ENCODE measurements around the gene STX1A.

Gene STX1A

DNA sequence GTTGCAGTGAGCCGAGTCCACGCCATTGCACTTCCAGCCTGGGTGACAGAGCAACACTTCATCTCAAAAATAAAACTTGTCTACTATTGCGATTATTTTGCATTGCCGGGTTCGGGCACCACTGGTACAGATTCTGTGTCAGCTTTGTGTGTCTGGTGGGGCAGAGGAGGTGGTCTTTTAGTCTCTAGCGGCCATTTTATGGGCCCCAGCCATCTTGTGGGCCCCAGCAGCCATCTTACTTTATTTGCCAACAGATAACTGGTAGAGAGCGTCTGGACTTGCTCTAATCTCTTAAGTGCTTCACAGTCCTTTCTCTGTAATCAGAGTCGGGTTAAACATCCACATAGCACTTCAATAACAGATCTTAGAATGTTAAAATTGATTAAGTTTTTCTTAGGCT lies 31.2 kb downstream of the STX1A start:
- TF ChIP-seq, protein P1, sequence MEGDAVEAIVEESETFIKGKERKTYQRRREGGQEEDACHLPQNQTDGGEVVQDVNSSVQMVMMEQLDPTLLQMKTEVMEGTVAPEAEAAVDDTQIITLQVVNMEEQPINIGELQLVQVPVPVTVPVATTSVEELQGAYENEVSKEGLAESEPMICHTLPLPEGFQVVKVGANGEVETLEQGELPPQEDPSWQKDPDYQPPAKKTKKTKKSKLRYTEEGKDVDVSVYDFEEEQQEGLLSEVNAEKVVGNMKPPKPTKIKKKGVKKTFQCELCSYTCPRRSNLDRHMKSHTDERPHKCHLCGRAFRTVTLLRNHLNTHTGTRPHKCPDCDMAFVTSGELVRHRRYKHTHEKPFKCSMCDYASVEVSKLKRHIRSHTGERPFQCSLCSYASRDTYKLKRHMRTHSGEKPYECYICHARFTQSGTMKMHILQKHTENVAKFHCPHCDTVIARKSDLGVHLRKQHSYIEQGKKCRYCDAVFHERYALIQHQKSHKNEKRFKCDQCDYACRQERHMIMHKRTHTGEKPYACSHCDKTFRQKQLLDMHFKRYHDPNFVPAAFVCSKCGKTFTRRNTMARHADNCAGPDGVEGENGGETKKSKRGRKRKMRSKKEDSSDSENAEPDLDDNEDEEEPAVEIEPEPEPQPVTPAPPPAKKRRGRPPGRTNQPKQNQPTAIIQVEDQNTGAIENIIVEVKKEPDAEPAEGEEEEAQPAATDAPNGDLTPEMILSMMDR (IDR thresholded peaks at IDR 0.05; ENCODE audit: low read depth, low read length, missing control alignments): no peak
- in situ Hi-C loops (cut with HindIII; ENCODE audit: low sequenced_read_pairs): no loop called here
- no peak overlapping the region for H3K4me3 ChIP-seq (ENCODE audit: low read depth, low read length)
- DNase-seq (ENCODE audit: low read depth): no peak

DNA sequence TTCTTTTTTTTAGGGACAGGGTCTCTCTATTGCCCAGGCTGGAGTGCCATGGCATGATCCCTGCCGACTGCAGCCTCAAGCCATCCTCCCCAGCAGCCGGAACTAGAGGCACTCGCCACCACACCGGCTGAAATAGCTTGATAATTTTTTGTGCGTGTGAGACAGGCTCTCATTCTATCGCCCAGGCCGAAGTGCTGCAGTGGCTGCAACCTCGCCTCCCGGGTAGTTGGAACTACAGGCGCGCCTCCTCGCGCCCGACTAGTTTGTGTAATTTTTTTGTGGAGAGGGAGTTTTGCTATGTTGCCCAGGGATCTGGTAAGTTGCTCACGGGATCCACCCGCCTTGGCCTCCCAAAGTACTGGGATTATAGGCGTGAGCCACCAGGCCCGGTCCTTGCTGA lies 34.2 kb downstream of the STX1A start:
- no peak overlapping the region for H3K4me3 ChIP-seq (ENCODE audit: low read depth, low read length)
- no peak for DNase-seq (ENCODE audit: low read depth)
- in situ Hi-C loops (cut with HindIII; ENCODE audit: low sequenced_read_pairs): no loop called here
- TF ChIP-seq, protein P1 (IDR thresholded peaks at IDR 0.05; ENCODE audit: low read depth, low read length, missing control alignments): no peak

DNA sequence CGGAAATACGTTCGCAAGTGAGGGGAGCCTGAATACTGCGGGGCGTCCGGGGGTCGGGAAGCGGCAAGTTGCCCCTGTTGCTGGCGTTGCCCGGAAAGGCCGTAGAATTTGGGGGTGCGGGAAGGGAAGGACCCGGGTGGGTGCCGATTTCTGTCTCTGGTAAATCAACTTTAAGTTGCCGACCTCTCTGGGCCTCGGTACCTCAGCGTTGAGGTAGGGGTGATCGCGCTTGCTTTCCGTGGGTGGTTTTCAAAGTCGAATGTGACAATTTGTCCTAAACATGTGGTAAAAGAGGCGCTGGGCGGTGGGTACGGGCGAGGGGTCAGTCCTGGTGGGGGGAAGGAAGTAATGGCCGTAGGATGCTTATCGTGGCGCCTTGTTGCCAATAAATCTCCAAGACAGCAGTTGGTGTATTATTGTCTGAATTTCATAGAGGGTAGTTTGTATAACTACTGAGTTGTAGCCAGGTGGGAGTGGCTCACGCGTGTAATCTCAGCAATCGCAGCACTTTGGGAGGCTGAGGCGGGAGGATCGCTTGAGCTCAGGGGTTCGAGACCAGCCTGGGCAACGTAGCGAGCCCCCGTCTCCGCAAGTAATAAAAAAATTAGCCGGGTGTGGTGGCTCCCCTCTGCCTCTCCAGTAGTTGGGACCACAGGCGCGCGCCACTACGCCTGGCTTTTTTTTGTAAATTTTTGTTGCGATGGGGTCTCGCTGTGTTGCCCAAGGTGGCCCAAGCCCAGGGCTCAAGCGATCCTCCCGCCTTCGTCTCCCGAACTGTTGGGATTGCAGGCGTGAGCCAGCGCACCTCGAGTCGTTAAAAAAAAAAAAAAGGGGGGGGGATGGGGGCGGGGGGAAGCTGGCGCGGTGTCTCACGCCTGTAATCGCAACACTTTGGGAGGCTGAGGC lies 35.4 kb downstream of the STX1A start:
- DNase-seq (ENCODE audit: low read depth): no peak
- H3K4me3 ChIP-seq (ENCODE audit: low read depth, low read length): peak overlapping the region; percentile 99
- in situ Hi-C loops (cut with HindIII; ENCODE audit: low sequenced_read_pairs): no loop called here
- TF ChIP-seq, protein P1 (IDR thresholded peaks at IDR 0.05; ENCODE audit: low read depth, low read length, missing control alignments): no peak

DNA sequence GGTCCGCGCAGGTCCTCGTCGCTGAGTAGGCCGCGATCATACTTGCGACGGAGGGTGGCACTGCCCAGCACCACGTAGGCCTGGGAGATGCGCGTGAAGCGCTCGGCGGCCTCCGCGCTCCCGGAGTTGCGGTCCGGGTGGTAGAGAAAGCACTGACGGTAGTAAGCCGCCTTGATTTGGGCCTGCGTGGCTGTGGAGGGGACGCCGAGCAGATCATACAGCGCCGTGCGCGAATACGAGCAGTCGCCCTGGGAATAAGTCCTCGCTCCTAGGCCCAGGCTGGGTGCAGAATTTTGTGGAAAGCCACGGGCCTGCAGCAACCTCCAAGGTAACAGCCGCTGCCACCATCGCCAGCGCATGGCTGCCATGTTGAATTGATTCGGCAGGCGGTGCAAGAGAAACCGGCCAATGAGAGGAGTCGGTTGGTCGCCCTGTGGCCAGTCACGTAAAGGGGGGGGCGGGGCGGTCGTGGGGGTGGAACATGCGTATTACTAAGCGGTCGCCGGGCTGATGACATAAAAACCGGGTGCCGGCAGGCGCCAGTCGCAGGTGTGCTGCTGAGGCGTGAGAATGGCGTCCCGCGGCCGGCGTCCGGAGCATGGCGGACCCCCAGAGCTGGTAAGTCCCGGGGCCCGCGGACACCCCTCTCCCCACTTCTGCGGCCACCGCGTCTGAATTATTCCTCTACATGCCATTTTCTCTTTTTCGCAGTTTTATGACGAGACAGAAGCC lies 36.2 kb downstream of the STX1A start, which contains the start of the genes BUD23 and DNAJC30:
TSS of gene BUD23 (plus strand) at position 542 of the 732 bp plus-strand sequence. CDS start at position 571, 29 bp downstream.
TSS of gene DNAJC30 (minus strand) at position 398 of the 732 bp plus-strand sequence. CDS start at position 368, 30 bp downstream.
- TF ChIP-seq, protein P1 (IDR thresholded peaks at IDR 0.05; ENCODE audit: low read depth, low read length, missing control alignments): no peak
- peak within 1 kb of the TSS; percentile 99 for H3K4me3 ChIP-seq (ENCODE audit: low read depth, low read length)
- DNase-seq (ENCODE audit: low read depth): peak; percentile 89
- in situ Hi-C loops (cut with HindIII; ENCODE audit: low sequenced_read_pairs): no loop called here

DNA sequence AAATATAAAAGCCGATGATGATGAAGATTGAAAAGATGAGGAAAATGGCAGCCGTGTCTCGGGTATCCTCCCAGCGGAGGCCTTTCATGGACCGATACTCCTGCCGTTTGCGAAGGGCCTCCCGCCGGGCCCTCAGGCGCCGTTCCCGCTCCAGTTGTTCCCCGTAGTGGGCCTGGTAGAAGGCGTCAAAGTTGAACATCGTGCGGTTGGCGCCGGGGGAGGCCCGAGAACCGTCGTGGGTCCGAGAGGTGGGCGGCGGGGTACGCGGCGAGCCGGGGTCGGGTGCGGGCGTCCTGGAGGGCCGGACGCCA lies 36.8 kb downstream of the STX1A start:
- TF ChIP-seq, protein P1 (IDR thresholded peaks at IDR 0.05; ENCODE audit: low read depth, low read length, missing control alignments): no peak
- H3K4me3 ChIP-seq (ENCODE audit: low read depth, low read length): peak overlapping the region; percentile 99
- in situ Hi-C loops (cut with HindIII; ENCODE audit: low sequenced_read_pairs): no loop called here
- no peak for DNase-seq (ENCODE audit: low read depth)

DNA sequence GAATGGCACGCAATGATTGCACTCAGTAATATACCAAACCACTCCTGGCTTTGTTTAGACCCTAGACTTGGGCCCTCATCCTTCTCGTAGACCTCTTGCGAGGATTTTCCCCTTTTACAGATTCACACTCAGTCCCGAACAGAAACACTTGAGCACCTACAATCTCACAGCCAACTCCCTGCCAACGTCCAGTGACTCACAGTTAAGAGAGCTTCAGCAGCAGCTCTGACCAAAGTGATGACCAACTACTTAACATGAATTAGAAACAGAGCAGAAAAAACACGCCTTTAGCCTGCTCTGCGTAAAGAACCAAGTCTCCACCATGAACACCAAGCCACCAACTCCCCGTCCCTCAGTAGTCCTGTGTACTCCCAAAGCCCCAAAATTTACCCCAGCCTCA lies 38.4 kb downstream of the STX1A start:
- H3K4me3 ChIP-seq (ENCODE audit: low read depth, low read length): no peak overlapping the region
- in situ Hi-C loops (cut with HindIII; ENCODE audit: low sequenced_read_pairs): no loop called here
- DNase-seq (ENCODE audit: low read depth): peak; percentile 15
- TF ChIP-seq, protein P1 (IDR thresholded peaks at IDR 0.05; ENCODE audit: low read depth, low read length, missing control alignments): no peak
